ENCODE data around the gene RAD51AP1. TPM values are rescaled to one million over a fixed set of nuclear protein-coding genes. Genes with fewer than 3 reads are reported as not detected.

Gene RAD51AP1
- total and polyA plus RNA-seq, 10 donors: 3.6 to 10.9 (median 5.1) TPM

DNA sequence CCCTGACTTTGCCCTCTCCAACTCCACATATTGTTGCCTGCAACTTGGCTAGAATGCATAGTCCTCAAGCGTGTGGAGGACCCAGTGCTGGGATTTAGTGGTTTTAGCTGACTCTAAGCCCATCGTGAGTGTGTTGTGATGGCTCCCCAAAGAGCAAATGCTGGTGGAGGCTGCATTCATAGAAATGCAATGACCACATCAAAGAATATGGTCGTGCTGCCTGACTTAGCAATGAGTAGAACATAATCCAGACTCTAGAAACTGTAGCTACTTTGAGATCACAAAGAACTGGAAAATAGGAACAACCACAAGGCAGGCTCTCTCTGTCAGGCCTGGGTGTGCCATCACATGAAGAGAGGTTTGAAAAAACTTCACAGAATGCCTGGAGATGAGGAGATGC is 24.6 kb downstream of the RAD51AP1 start:
- no peak for DNase-seq
- no peak overlapping the region for H3K27ac ChIP-seq
- no peak overlapping the region for H3K4me3 ChIP-seq
- H3K36me3 ChIP-seq: no peaks in the 10 kb centered on the region
- no peaks in the 10 kb centered on the region for H3K9me3 ChIP-seq
- intact Hi-C loops (cut with DNase I; ENCODE audit: low total_unique reads): no loop called here
- TF ChIP-seq POLR2AphosphoS5 (IDR thresholded peaks at IDR 0.05): no peak
- TF ChIP-seq POLR2A (IDR thresholded peaks at IDR 0.05): no peak
- TF ChIP-seq, protein P1, sequence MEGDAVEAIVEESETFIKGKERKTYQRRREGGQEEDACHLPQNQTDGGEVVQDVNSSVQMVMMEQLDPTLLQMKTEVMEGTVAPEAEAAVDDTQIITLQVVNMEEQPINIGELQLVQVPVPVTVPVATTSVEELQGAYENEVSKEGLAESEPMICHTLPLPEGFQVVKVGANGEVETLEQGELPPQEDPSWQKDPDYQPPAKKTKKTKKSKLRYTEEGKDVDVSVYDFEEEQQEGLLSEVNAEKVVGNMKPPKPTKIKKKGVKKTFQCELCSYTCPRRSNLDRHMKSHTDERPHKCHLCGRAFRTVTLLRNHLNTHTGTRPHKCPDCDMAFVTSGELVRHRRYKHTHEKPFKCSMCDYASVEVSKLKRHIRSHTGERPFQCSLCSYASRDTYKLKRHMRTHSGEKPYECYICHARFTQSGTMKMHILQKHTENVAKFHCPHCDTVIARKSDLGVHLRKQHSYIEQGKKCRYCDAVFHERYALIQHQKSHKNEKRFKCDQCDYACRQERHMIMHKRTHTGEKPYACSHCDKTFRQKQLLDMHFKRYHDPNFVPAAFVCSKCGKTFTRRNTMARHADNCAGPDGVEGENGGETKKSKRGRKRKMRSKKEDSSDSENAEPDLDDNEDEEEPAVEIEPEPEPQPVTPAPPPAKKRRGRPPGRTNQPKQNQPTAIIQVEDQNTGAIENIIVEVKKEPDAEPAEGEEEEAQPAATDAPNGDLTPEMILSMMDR (IDR thresholded peaks at IDR 0.05 in 8 of 11, conservative IDR thresholded peaks at IDR 0.05 in 3 of 11): no peak
- peaks cover 6 to 65% (median 48%) of the 10 kb centered on the region in 6 donors for H3K4me1 ChIP-seq
- 52 to 88% (median 79%) methylated on average over 3 of the region's 3 CpGs for WGBS, 5 donors
- peaks cover 0 to 5% (median 0%) of the 10 kb centered on the region in 7 donors for H3K27me3 ChIP-seq (replicated peaks in 1 of 7)

DNA sequence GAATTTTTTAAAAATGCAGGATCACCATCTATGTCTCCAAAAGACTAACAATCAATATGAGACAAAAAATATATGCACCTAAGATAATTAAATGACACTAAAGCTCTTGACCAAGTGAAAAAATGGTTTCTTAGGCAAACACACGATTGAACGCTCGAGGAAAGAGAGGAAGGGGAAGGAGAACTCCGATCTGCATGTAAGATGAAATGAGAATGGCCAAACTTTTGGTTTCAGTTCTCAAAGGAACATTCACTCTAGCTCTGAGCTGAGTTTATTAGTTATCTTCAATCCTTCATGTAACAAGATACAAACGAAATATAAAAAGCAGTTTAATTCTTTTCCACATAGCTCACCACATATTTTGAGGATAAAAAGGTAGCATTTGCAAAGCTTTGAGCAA is 26.1 kb downstream of the RAD51AP1 start:
- TF ChIP-seq POLR2A (IDR thresholded peaks at IDR 0.05): no peak
- TF ChIP-seq, protein P1 (IDR thresholded peaks at IDR 0.05 in 8 of 11, conservative IDR thresholded peaks at IDR 0.05 in 3 of 11): no peak
- TF ChIP-seq POLR2AphosphoS5 (IDR thresholded peaks at IDR 0.05): no peak

DNA sequence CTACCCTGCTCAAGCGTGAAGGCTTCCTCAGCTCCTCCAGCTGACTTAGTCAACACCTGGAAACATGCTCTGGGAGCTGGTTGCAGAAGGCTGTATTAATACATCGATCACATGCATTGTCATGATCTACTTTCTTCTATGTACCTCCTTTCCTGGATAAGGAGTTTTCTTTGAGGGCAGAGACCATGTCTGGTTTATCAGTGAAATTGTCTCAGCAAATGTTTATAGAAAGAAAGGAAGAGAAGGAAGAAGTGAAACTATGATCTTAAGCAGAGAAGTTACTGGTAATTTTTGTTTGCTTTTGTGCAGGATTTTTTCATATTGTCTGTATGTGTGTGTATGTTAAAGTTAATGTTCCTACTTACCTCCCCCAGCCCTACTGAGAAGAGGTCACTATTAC is 27.8 kb downstream of the RAD51AP1 start:
- 58 to 74% (median 65%) methylated on average over 2 of the region's 2 CpGs for WGBS, 5 donors
- peaks cover 0 to 5% (median 0%) of the 10 kb centered on the region in 7 donors for H3K27me3 ChIP-seq (replicated peaks in 1 of 7)
- intact Hi-C loops (cut with DNase I; ENCODE audit: low total_unique reads): no loop called here
- peak overlapping the region in 7 of 8 donors; percentile 67 to 87 (median 79) for H3K27ac ChIP-seq
- no peaks in the 10 kb centered on the region for H3K9me3 ChIP-seq
- H3K4me3 ChIP-seq: peak overlapping the region in 1 of 8 donors; percentile 37
- no peak for DNase-seq
- peaks cover 6 to 79% (median 50%) of the 10 kb centered on the region in 6 donors for H3K4me1 ChIP-seq
- TF ChIP-seq POLR2A (IDR thresholded peaks at IDR 0.05): no peak
- TF ChIP-seq, protein P1 (IDR thresholded peaks at IDR 0.05 in 8 of 11, conservative IDR thresholded peaks at IDR 0.05 in 3 of 11): no peak
- no peak for TF ChIP-seq POLR2AphosphoS5 (IDR thresholded peaks at IDR 0.05)
- no peaks in the 10 kb centered on the region for H3K36me3 ChIP-seq

More for the DNA sequence above, 26.1 kb downstream of the RAD51AP1 start:
- Histone ChIP-seq H3K27ac (peak overlapping the region in 6 of 8 donors; percentile 59 to 87 (median 80)), H3K4me3 (peak overlapping the region in 1 of 8 donors; percentile 35), H3K27me3 (replicated peaks in 1 of 7) (peaks cover 0 to 5% (median 0%) of the 10 kb centered on the region in 7 donors), H3K4me1 (peaks cover 6 to 79% (median 50%) of the 10 kb centered on the region in 6 donors), H3K36me3 (no peaks in the 10 kb centered on the region), H3K9me3 (no peaks in the 10 kb centered on the region)
- no peak for DNase-seq
- WGBS, 5 donors: 25 to 45% (median 28%) methylated on average over 5 of the region's 5 CpGs
- intact Hi-C loops (cut with DNase I; ENCODE audit: low total_unique reads): no loop called here

DNA sequence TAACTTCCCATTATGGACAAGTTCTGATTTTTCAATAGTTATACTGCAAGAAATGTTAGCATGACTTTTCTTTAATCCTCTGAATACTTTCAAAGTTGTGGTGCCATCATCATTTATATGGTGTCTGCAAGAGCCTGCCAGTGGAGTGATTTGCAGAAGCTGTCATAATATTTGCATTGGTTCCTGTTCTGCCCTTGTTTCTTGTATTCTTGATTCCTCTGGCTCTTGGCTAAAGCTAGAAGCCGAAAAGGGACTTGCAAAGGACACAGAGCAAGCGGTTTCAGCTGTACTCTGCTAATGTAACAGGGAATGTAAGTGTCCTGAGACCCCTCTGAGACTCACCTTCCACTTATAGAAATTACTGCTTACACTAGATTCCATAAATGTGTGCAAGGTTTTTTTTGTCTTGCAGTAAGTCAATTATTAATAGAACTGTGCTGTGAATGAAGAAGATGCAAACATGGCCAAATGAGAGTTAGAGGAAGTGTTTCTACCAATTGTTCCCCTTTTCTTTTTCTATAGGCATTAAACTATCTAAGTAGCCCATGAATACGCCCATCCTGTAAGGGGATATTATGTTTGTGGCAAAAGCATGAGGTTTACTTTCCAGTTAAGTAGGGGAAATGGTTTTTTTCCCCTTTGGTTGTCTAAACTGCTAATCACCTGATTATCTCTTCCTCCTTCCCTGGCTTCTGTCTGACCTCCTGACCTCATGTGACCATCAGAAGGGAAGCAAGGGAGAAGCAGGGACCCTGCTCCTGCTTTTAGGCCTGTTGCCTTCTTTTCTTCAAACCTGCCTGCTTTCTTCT is 28.6 kb downstream of the RAD51AP1 start:
- DNase-seq: no peak
- H3K27me3 ChIP-seq (replicated peaks in 1 of 7): peaks cover 0 to 5% (median 0%) of the 10 kb centered on the region in 7 donors
- H3K4me1 ChIP-seq: peaks cover 6 to 77% (median 45%) of the 10 kb centered on the region in 6 donors
- peak overlapping the region; percentile 44 to 87 (median 77) for H3K27ac ChIP-seq
- intact Hi-C loops (cut with DNase I; ENCODE audit: low total_unique reads): no loop called here
- H3K36me3 ChIP-seq: no peaks in the 10 kb centered on the region
- H3K4me3 ChIP-seq: peak overlapping the region in 1 of 8 donors; percentile 37
- WGBS, 5 donors: 24 to 38% (median 35%) methylated on average over 3 of the region's 3 CpGs
- TF ChIP-seq, protein P1 (IDR thresholded peaks at IDR 0.05 in 8 of 11, conservative IDR thresholded peaks at IDR 0.05 in 3 of 11): no peak
- TF ChIP-seq POLR2AphosphoS5 (IDR thresholded peaks at IDR 0.05): no peak
- no peak for TF ChIP-seq POLR2A (IDR thresholded peaks at IDR 0.05)
- no peaks in the 10 kb centered on the region for H3K9me3 ChIP-seq
